Uterus (tissue), 2 donors: Measurements from ENCODE around the gene C1orf105.

Experiments
- CTCF ChIP-seq, 4 experiments: fragments of 200-600 bp in 2 of 4; fragments of 450-650 bp in 2 of 4; sonication (generic) in 2 of 4; IDR thresholded peaks; one replicate each; pipeline ENCODE4 v1.5.1; 2016 to 2019; ENCODE audit warnings: antibody characterized with exemption in 4 of 4, mild to moderate bottlenecking in 2 of 4, moderate library complexity in 1 of 4
- POLR2A ChIP-seq, 2 donors: fragments of 450-650 bp; IDR thresholded peaks; one replicate each; pipeline ENCODE4 v1.6.1; 2016; ENCODE audit warnings: antibody characterized with exemption in 2 of 2, mild to moderate bottlenecking in 1 of 2, moderate library complexity in 1 of 2

GRCh38 chr1:172494166-172494565 lies 73.7 kb downstream of the C1orf105 start:
- no peak for TF ChIP-seq CTCF (IDR thresholded peaks at IDR 0.05)
- no peak for TF ChIP-seq POLR2A (IDR thresholded peaks at IDR 0.05)
